IMR-90 (cell line): Measurements from ENCODE around the gene ILK.

ENCODE experiments used
- CEBPB ChIP-seq: IDR thresholded peaks from 2 replicates; pipeline ENCODE4 v1.6.1; 2012; ENCODE audit warnings: low read depth, low read length, improper control_type of control experiment
- CTCF ChIP-seq: conservative IDR thresholded peaks from 2 replicates; pipeline ENCODE4 v1.5.1; 2012; ENCODE audit warnings: mild to moderate bottlenecking, low read depth, low read length, improper control_type of control experiment
- FOS ChIP-seq: fragments of 150-350 bp; IDR thresholded peaks from 2 replicates; pipeline ENCODE4 v1.6.1; 2016; ENCODE audit warnings: low read depth, low read length
- MAFK ChIP-seq: IDR thresholded peaks from 2 replicates; pipeline ENCODE4 v1.6.1; 2012; ENCODE audit warnings: low read depth, low read length, improper control_type of control experiment
- MXI1 ChIP-seq: IDR thresholded peaks from 2 replicates; pipeline ENCODE4 v1.6.1; 2012; ENCODE audit warnings: low read depth, mild to moderate bottlenecking, low read length, moderate library complexity, borderline replicate concordance
- POLR2A ChIP-seq: IDR thresholded peaks from 2 replicates; pipeline ENCODE4 v1.6.1; 2012; ENCODE audit warnings: mild to moderate bottlenecking, low read depth, low read length
- RAD21 ChIP-seq: IDR thresholded peaks from 2 replicates; pipeline ENCODE4 v1.6.1; 2012; ENCODE audit warnings: low read length, improper control_type of control experiment
- RCOR1 ChIP-seq: IDR thresholded peaks from 2 replicates; pipeline ENCODE4 v1.6.1; 2012; ENCODE audit warnings: mild to moderate bottlenecking, low read length, improper control_type of control experiment; ENCODE audit not compliant: insufficient replicate concordance
- RFX5 ChIP-seq: IDR thresholded peaks from 2 replicates; pipeline ENCODE4 v1.8.0; 2012; ENCODE audit warnings: low read depth, mild to moderate bottlenecking, low read length, moderate library complexity
- USF2 ChIP-seq: fragments of 150-350 bp; IDR thresholded peaks from 2 replicates; pipeline ENCODE4 v1.6.1; 2017; ENCODE audit warnings: mild to moderate bottlenecking, antibody characterized with exemption, low read length, low read depth
- TF ChIP-seq, protein P1 (sequence below): fragments of 150-350 bp; IDR thresholded peaks from 2 replicates; pipeline ENCODE4 v1.6.1; 2016; ENCODE audit warnings: low read depth, mild to moderate bottlenecking, low read length, moderate library complexity, borderline replicate concordance

- TF ChIP-seq POLR2A: no peak
- TF ChIP-seq CTCF: no peak
- TF ChIP-seq MXI1: no peak
- TF ChIP-seq, protein P1, sequence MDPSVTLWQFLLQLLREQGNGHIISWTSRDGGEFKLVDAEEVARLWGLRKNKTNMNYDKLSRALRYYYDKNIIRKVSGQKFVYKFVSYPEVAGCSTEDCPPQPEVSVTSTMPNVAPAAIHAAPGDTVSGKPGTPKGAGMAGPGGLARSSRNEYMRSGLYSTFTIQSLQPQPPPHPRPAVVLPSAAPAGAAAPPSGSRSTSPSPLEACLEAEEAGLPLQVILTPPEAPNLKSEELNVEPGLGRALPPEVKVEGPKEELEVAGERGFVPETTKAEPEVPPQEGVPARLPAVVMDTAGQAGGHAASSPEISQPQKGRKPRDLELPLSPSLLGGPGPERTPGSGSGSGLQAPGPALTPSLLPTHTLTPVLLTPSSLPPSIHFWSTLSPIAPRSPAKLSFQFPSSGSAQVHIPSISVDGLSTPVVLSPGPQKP: no peak
- TF ChIP-seq RAD21: no peak
- TF ChIP-seq MAFK: no peak
- no peak for TF ChIP-seq CEBPB
- TF ChIP-seq RCOR1: no peak
- no peak for TF ChIP-seq RFX5
- TF ChIP-seq FOS: no peak
- TF ChIP-seq USF2: no peak
Observed at GRCh38 chr11:6566704-6567370, 36.7 kb upstream of the ILK start.
